Prostate gland (tissue), 2 donors: ENCODE data around the gene PDE4D. TPM values are rescaled to one million over a fixed set of nuclear protein-coding genes. Genes with fewer than 3 reads are reported as not detected.
A peak's percentile ranks its signal among the peaks of the same experiment; 100 is the strongest.

Experiments used
- DNase-seq: peaks from one replicate; pipeline ENCODE4 v3.0.0-alpha.2; 2019; ENCODE audit warnings: low spot score
- H3K27ac ChIP-seq, 2 donors: fragments of 200-600 bp; sonication (generic); 2 replicates each; pipeline ENCODE4 v1.5.1; 2017 to 2019
- H3K27me3 ChIP-seq: fragments of 200-600 bp; sonication (generic); replicated peaks from 2 replicates; pipeline ENCODE4 v1.5.1; 2019; ENCODE audit not compliant: insufficient read depth
- H3K36me3 ChIP-seq, 2 donors: fragments of 200-600 bp; sonication (generic); 1 replicate in 1 of 2; 2 replicates in 1 of 2; pipeline versions ENCODE4 v1.5.1 to v1.8.1; 2017 to 2019
- H3K4me1 ChIP-seq: fragments of 200-600 bp; sonication (generic); replicated peaks from 2 replicates; pipeline ENCODE4 v1.5.1; 2019
- H3K4me3 ChIP-seq, 2 donors: fragments of 200-600 bp; sonication (generic); 2 replicates each; pipeline ENCODE4 v1.5.1; 2017 to 2019
- H3K9me3 ChIP-seq: fragments of 200-600 bp; sonication (generic); 2 replicates; pipeline ENCODE4 v1.5.1; 2017
- CTCF ChIP-seq, 4 experiments: fragments of 200-600 bp in 2 of 4; fragments of 450-650 bp in 2 of 4; sonication (generic) in 2 of 4; IDR thresholded peaks; 1 replicate in 3 of 4; 2 replicates in 1 of 4; pipeline ENCODE4 v1.5.1; 2016 to 2019; ENCODE audit warnings: antibody characterized with exemption in 4 of 4, mild to moderate bottlenecking in 2 of 4, moderate library complexity in 2 of 4
- POLR2A ChIP-seq: fragments of 450-650 bp; IDR thresholded peaks from one replicate; pipeline ENCODE4 v1.6.1; 2016; ENCODE audit warnings: antibody characterized with exemption, mild to moderate bottlenecking
- POLR2AphosphoS5 ChIP-seq: sonication (generic); formaldehyde crosslinking; IDR thresholded peaks from one replicate; pipeline ENCODE4 v1.6.1; 2017; ENCODE audit warnings: antibody characterized with exemption
- WGBS: methylation state at CpG from one replicate; pipeline ENCODE4 v1.1.5; 2018; 5-methylcytosine and 5-hydroxymethylcytosine counted together
- intact Hi-C: fragments of 100-400 bp; cut with DNase I; formaldehyde crosslinking; loops from one replicate; pipeline ENCODE4 v1.14.2; 2022
- total RNA-seq, 2 donors: library from RNA; depleted of rRNA; stranded (reverse); fragments of >200 nt; gene quantifications; one replicate each; pipeline ENCODE4 v1.1.0, GENCODE V29; 2016

PDE4D gene
- total RNA-seq, 2 donors from 2014 or later = 64.2 to 75.6 TPM

GRCh38 chr5:58987193-58987592, 906.3 kb downstream of the PDE4D start:
- H3K27ac ChIP-seq = no peak overlapping the region
- DNase-seq = no peak
- H3K4me3 ChIP-seq = no peak overlapping the region
- no peaks in the 10 kb centered on the region for H3K9me3 ChIP-seq
- no peaks in the 10 kb centered on the region for H3K36me3 ChIP-seq
- no peak for TF ChIP-seq POLR2AphosphoS5
- TF ChIP-seq POLR2A = no peak
- TF ChIP-seq CTCF (IDR thresholded peaks at IDR 0.05) = no peak
- no peaks in the 10 kb centered on the region for H3K27me3 ChIP-seq
- H3K4me1 ChIP-seq = no peaks in the 10 kb centered on the region
- intact Hi-C loops = no loop called here

GRCh38 chr5:58986281-58986680, 907.2 kb downstream of the PDE4D start:
- no peak for DNase-seq
- H3K9me3 ChIP-seq = no peaks in the 10 kb centered on the region
- no peak overlapping the region for H3K27ac ChIP-seq
- intact Hi-C loops = no loop called here
- no peak overlapping the region for H3K4me3 ChIP-seq
- TF ChIP-seq POLR2A (no peak), POLR2AphosphoS5 (no peak)
- 68% methylated on average over 8 of the region's 8 CpGs for WGBS
- no peaks in the 10 kb centered on the region for H3K4me1 ChIP-seq
- no peaks in the 10 kb centered on the region for H3K36me3 ChIP-seq
- no peaks in the 10 kb centered on the region for H3K27me3 ChIP-seq

GRCh38 chr5:58985759-58986158, 907.8 kb downstream of the PDE4D start:
- no peaks in the 10 kb centered on the region for H3K4me1 ChIP-seq
- intact Hi-C loops = no loop called here
- no peak for TF ChIP-seq POLR2AphosphoS5
- no peak for TF ChIP-seq CTCF (IDR thresholded peaks at IDR 0.05)
- TF ChIP-seq POLR2A = no peak
- WGBS = 44% methylated on average over 4 of the region's 4 CpGs
- H3K4me3 ChIP-seq = no peak overlapping the region
- no peaks in the 10 kb centered on the region for H3K36me3 ChIP-seq
- no peaks in the 10 kb centered on the region for H3K27me3 ChIP-seq
- no peak for DNase-seq
- H3K9me3 ChIP-seq = no peaks in the 10 kb centered on the region
- H3K27ac ChIP-seq = no peak overlapping the region

- Histone ChIP-seq H3K4me3 (no peak overlapping the region), H3K27ac (no peak overlapping the region), H3K36me3 (no peaks in the 10 kb centered on the region), H3K27me3 (no peaks in the 10 kb centered on the region), H3K9me3 (no peaks in the 10 kb centered on the region), H3K4me1 (no peaks in the 10 kb centered on the region)
- 72% methylated on average over 4 of the region's 4 CpGs for WGBS
- intact Hi-C loops = no loop called here
- TF ChIP-seq POLR2A (no peak), CTCF (IDR thresholded peaks at IDR 0.05) (no peak), POLR2AphosphoS5 (no peak)
- no peak for DNase-seq
These were observed 908.2 kb downstream of the PDE4D start for GRCh38 chr5:58985311-58985710.

- no peak for DNase-seq
- Histone ChIP-seq H3K27ac (no peak overlapping the region), H3K36me3 (no peaks in the 10 kb centered on the region), H3K27me3 (no peaks in the 10 kb centered on the region), H3K4me3 (no peak overlapping the region), H3K4me1 (no peaks in the 10 kb centered on the region), H3K9me3 (no peaks in the 10 kb centered on the region)
- peak; percentile 19 for TF ChIP-seq POLR2AphosphoS5
- no peak for TF ChIP-seq CTCF (IDR thresholded peaks at IDR 0.05)
- no peak for TF ChIP-seq POLR2A
- intact Hi-C loops = no loop called here
These were observed 909.7 kb downstream of the PDE4D start for GRCh38 chr5:58983526-58984452.
